Activated B cell treated with CpG ODN at 0.5 μM for 24 hours (primary cell): ENCODE results near the gene SLC44A2. TPM values are rescaled to one million over a fixed set of nuclear protein-coding genes. Genes with fewer than 3 reads are reported as not detected.

Source experiments
- ATAC-seq: fragments of 200-7000 bp; cut with Tn5 transposase; one replicate; pipeline ENCODE4 v1.10.0; 2021; ENCODE audit warnings: low read depth, mild to moderate bottlenecking, moderate library complexity
- CTCF ChIA-PET: fragments of 350-600 bp; sonication (Branson Sonifier 250); formaldehyde crosslinking; loops from one replicate; lab custom pipeline; 2021; ENCODE audit warnings: antibody characterized with exemption; lab: Charles Lee
- POLR2A ChIA-PET: fragments of 350-600 bp; sonication (Branson Sonifier 250); formaldehyde crosslinking; loops from one replicate; lab custom pipeline; 2021; ENCODE audit warnings: antibody characterized with exemption; lab: Charles Lee
- DNase-seq: peaks from one replicate; pipeline ENCODE4 v3.0.0; 2022
- H3K27ac Mint-ChIP-seq: one replicate; pipeline ENCODE4 v1.8.0; 2020; ENCODE audit warnings: mixed read lengths
- H3K27me3 Mint-ChIP-seq: one replicate; pipeline ENCODE4 v1.8.0; 2021; ENCODE audit warnings: mixed read lengths
- H3K36me3 Mint-ChIP-seq: one replicate; pipeline ENCODE4 v1.8.0; 2021; ENCODE audit warnings: low read depth, mixed read lengths
- H3K4me1 Mint-ChIP-seq: one replicate; pipeline ENCODE4 v1.8.0; 2021; ENCODE audit warnings: mixed read lengths
- H3K4me3 Mint-ChIP-seq: one replicate; pipeline ENCODE4 v1.8.0; 2020; ENCODE audit warnings: mild to moderate bottlenecking, mixed read lengths
- H3K9me3 Mint-ChIP-seq: one replicate; pipeline ENCODE4 v1.8.0; 2020; ENCODE audit warnings: mixed read lengths
- CTCF ChIP-seq: fragments of 200-600 bp; IDR thresholded peaks from one replicate; pipeline ENCODE4 v1.8.0; 2022; ENCODE audit warnings: antibody characterized with exemption, mild to moderate bottlenecking
- intact Hi-C: fragments of 100-400 bp; cut with micrococcal nuclease; formaldehyde crosslinking; loops from one replicate; pipeline ENCODE4 v1.15.1; 2024
- total RNA-seq: library from RNA; stranded (reverse); gene quantifications from 2 replicates; pipeline ENCODE4 v1.2.3, GENCODE V29; 2022

The SLC44A2 gene
- total RNA-seq, 1 donor from 2014 or later = 213 TPM

- Mint-ChIP-seq H3K4me1 (no peaks in the 10 kb centered on the region), H3K36me3 (peaks cover 91% of the 10 kb centered on the region), H3K4me3 (no peak overlapping the region), H3K27me3 (no peaks in the 10 kb centered on the region), H3K9me3 (no peaks in the 10 kb centered on the region), H3K27ac (no peak overlapping the region)
- TF ChIP-seq CTCF = no peak
- intact Hi-C loops = no loop called here
- DNase-seq (no peak), ATAC-seq (no peak)
- POLR2A ChIA-PET = no interaction called here
- CTCF ChIA-PET = no interaction called here
Measured at GRCh38 chr19:10680545-10681135, 55.3 kb downstream of the SLC44A2 start.

- Mint-ChIP-seq H3K4me1 (no peaks in the 10 kb centered on the region), H3K27ac (no peak overlapping the region), H3K36me3 (peaks cover 93% of the 10 kb centered on the region), H3K4me3 (no peak overlapping the region), H3K9me3 (no peaks in the 10 kb centered on the region), H3K27me3 (no peaks in the 10 kb centered on the region)
- intact Hi-C loops = no loop called here
- POLR2A ChIA-PET = no interaction called here
- CTCF ChIA-PET = no interaction called here
- no peak for ATAC-seq
- no peak for TF ChIP-seq CTCF
- no peak for DNase-seq
Measured at GRCh38 chr19:10681658-10682057, 56.3 kb downstream of the SLC44A2 start.

- ATAC-seq (no peak), DNase-seq (no peak)
- TF ChIP-seq CTCF = no peak
- POLR2A ChIA-PET = interaction anchor here (0.6 kb wide), 1 partner anchor 14 kb away, joined by 3 read pairs; no protein-coding TSS in a partner anchor
- Mint-ChIP-seq H3K36me3 (peaks cover 91% of the 10 kb centered on the region), H3K27me3 (no peaks in the 10 kb centered on the region), H3K9me3 (no peaks in the 10 kb centered on the region), H3K4me3 (no peak overlapping the region), H3K4me1 (no peaks in the 10 kb centered on the region), H3K27ac (no peak overlapping the region)
- CTCF ChIA-PET = interaction anchor here (0.9 kb wide), 1 partner anchor 9 kb away, joined by 4 read pairs; no protein-coding TSS in a partner anchor
- intact Hi-C loops = no loop called here
Measured at GRCh38 chr19:10682397-10683063, 57.2 kb downstream of the SLC44A2 start.

GRCh38 chr19:10683064-10683426 lies 57.7 kb downstream of the SLC44A2 start:
- no peaks in the 10 kb centered on the region for H3K9me3 Mint-ChIP-seq
- peaks cover 91% of the 10 kb centered on the region for H3K36me3 Mint-ChIP-seq
- ATAC-seq (no peak), DNase-seq (no peak)
- no peaks in the 10 kb centered on the region for H3K4me1 Mint-ChIP-seq
- CTCF ChIA-PET = interaction anchor here (0.9 kb wide), 1 partner anchor 9 kb away, joined by 4 read pairs; no protein-coding TSS in a partner anchor
- H3K27ac Mint-ChIP-seq = no peak overlapping the region
- POLR2A ChIA-PET = interaction anchor here (0.6 kb wide), 1 partner anchor 15 kb away, joined by 3 read pairs; no protein-coding TSS in a partner anchor
- TF ChIP-seq CTCF = no peak
- intact Hi-C loops = no loop called here
- H3K27me3 Mint-ChIP-seq = no peaks in the 10 kb centered on the region
- no peak overlapping the region for H3K4me3 Mint-ChIP-seq

GRCh38 chr19:10683582-10683981 lies 58.2 kb downstream of the SLC44A2 start:
- ChIA-PET POLR2A (interaction anchor here (0.6 kb wide), 1 partner anchor 15 kb away, joined by 3 read pairs; no protein-coding TSS in a partner anchor), CTCF (interaction anchor here (0.9 kb wide), 1 partner anchor 8 kb away, joined by 4 read pairs; no protein-coding TSS in a partner anchor)
- H3K4me1 Mint-ChIP-seq = no peaks in the 10 kb centered on the region
- H3K27ac Mint-ChIP-seq = no peak overlapping the region
- H3K4me3 Mint-ChIP-seq = no peak overlapping the region
- H3K9me3 Mint-ChIP-seq = no peaks in the 10 kb centered on the region
- intact Hi-C loops = no loop called here
- TF ChIP-seq CTCF = no peak
- ATAC-seq (no peak), DNase-seq (no peak)
- no peaks in the 10 kb centered on the region for H3K27me3 Mint-ChIP-seq
- peaks cover 92% of the 10 kb centered on the region for H3K36me3 Mint-ChIP-seq
